Stimulated activated CD4-positive, alpha-beta T cell treated with anti-CD3 and anti-CD28 coated beads, Interleukin-12 subunit alpha, Interleukin-12 subunit beta, amount 100 ng/mL, for 24 hours (primary cell): ENCODE measurements around the gene ELMOD1.

Source experiments
- DNase-seq, 2 experiments: peaks; one replicate each; pipeline ENCODE4 v3.0.0-alpha.2; 2020; ENCODE audit warnings: low read depth in 2 of 2

ELMOD1 gene

DNA sequence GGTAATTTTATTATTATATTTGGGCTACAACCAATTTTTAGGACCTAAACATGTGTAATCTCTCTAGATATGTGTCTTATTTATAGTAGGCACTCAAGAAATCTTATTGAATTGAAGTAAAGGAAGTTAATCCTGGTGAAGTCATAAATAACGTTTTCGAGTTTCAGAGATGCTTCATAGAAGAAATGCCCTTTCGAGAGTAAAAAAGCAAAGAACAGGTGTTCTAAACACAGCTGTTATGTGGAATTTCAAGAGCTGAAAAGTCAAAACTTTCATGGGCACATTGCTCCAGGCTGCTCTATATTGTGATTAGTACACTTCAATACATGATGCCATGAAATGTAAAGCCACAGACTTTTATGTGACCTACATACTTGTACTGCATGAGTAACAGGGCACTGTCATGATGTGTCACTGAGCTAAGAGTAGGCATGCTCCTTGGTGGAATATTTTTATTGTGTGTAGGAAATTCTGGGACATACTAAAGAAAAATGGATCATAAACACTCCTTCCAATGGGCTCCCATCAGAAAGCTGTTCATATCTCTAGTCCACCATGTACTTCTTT, 7.2 kb upstream of the ELMOD1 start:
- no peak for DNase-seq

GRCh38 chr11:107587306-107587979, 3.5 kb upstream of the ELMOD1 start:
- no peak for DNase-seq

DNA sequence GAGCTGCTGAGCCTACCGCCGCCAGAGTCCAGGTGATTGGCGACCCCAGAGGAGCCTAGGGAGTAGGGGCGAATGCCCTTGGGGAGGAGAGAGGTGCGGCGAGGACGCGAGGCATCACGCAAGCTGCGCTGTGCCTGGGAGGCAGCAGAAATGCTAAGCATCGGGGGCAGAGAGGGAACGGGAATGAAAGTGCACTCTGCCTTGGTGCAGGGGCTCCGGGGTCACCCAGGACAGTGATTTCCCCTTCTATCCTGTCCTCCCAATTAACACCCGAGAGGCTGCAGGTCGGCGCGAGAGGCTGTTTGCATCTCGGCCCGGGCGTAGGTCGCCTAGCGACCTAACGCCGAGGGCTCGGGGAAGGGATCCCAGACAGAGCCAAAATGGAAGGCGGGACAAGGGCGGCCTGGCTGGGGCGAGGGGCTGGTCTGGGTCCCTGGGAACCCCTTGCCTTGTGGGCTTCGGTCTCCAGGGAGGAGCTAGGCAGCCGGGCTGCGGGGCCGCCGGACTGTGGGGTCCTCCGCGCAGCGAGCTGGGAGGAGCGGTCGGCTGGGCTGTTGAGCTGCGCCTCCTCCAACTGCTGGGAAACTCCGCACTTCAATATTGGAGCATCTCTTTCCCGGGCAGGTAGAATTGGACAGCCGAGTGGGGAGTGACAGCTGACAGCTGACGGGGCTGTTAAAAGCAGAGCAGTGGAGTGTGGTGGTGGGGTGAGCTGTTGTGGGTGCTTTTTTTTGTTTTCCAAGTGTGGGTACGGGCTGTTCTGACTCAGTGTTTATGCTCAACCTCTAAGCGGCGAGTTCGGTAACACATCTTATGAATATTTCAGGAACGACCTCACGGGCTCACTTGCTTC, 657 bp downstream of the ELMOD1 start:
- peak in 1 of 2 experiments; percentile 17 for DNase-seq

- no peak for DNase-seq
Measured at GRCh38 chr11:107592231-107592590, 1.3 kb downstream of the ELMOD1 start.

DNA sequence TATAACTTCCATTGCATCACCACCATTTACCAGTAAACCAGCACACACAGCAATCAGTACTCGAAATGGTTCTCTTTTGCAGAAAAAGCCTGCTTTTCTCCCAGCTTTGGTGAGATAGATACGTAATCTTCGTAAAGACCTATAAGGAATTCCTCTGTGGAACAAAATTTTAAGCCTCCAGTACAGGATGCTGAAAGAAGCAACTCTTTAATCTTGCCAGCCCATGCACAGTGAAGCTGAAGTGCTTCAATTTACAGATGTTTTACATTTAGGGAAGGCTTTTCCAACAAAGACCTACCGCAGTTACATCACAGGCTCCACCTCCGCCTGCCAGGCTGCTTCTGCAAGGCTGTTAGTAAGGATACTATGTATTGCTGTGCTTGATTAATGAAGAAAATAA, 1.9 kb downstream of the ELMOD1 start:
- DNase-seq, result no peak

- DNase-seq, result no peak
Measured at GRCh38 chr11:107593951-107594350, 3.0 kb downstream of the ELMOD1 start.

DNA sequence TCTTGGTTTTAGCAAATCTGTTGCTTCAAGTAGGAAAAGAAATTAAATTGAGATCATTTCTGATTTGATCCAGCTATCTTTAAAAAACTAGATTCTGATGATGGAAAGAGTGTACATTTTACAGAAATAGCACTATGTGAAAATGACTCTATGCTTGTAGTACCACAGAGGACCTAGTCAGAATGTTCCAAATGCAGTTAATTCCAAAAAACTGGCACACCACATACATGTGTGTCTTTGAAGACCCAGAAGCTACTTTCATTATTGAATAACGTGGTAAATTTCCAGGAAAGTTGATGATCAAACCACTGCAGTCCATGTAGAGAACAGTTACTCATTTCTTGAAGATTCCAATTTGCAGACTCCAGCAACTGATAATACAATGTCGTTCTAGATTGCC, 3.8 kb downstream of the ELMOD1 start:
- DNase-seq, result no peak

- no peak for DNase-seq
Measured at GRCh38 chr11:107598225-107599139, 7.5 kb downstream of the ELMOD1 start.

DNA sequence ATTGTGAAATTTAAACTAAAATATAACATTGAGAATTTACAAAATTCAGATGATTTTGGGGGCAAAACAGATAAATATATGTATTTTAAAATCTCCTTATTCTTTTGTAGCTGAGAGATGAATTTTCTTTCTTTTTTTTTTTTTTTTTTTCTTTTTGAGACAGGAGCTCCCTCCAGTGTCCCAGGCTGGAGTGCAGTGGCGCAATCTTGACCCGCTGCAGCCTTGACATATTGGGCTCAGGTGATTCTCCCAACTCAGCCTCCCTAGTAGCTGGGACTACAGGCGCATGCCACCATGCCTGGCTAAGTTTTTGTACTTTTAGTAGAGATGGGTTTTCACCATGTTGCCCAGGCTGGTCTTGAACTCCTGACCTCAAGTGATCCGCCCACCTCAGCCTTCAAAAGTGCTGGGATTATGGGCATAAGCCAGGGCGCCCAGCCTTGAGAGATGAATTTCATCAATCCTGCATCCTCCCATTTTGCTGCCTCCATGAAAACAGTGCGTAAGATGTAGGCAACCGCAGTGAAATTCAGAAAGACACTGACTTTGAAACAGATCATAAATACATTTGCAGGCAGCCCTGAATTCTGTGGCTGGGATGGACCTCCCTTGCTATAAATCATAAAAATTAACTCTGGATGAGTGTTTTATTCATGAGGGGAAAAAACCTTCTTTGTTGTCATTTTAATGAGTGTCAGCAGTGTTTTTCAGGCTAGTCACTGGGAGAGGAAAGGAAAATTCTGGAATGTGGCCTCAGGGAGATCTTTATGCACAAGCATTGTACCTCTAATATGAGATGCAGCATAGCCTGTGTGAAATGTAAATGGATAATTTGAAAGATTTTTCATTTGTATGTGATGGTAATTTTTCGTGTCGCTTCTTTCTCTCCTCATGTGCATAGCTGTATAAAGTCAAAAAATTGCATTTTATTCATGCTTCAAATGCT, 14.4 kb downstream of the ELMOD1 start:
- DNase-seq, result no peak

- DNase-seq, result no peak
Measured at GRCh38 chr11:107606141-107606540, 15.2 kb downstream of the ELMOD1 start.

GRCh38 chr11:107608809-107609208, 17.9 kb downstream of the ELMOD1 start:
- no peak for DNase-seq

- no peak for DNase-seq
Measured at GRCh38 chr11:107609400-107610218, 18.7 kb downstream of the ELMOD1 start.

GRCh38 chr11:107612445-107612844, 21.5 kb downstream of the ELMOD1 start:
- no peak for DNase-seq

- no peak for DNase-seq
Measured at GRCh38 chr11:107619926-107620325, 29.0 kb downstream of the ELMOD1 start.

DNA sequence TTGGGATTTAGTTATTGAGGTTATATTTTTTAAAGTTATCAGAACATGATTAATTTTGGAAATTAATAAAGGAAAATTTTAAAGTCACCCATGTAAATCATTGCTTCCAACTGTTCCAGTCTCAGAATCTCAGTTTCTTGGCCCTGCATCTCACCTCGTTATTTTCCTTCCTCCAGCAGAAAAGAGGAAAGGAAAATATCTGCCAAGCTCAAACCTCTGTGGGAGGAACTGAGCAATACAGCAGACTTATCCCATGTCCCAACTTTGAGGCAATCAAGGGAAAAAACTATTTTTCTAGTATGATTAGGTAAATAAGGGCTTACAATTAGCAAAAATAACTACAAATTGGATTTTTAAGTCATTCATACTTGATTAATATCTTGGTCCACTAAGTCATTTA, 30.1 kb downstream of the ELMOD1 start:
- DNase-seq, result no peak

GRCh38 chr11:107623183-107623582, 32.2 kb downstream of the ELMOD1 start:
- no peak for DNase-seq

- DNase-seq, result no peak
Measured at GRCh38 chr11:107624983-107625684, 34.2 kb downstream of the ELMOD1 start.

DNA sequence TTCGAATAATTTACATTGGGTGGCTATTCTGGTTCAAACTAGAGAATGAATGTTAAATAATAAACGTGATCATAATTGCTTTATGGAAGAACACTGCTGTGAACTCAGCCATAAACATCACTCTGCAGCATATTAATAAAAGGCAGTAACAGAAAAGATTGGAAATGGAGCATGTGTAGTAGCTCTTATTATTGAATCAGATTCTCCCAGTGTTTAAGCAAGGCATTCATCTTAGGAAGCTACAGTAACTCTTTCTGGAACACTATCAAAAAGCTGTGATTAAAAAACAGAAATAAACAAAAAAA, 34.7 kb downstream of the ELMOD1 start:
- DNase-seq, result no peak

- DNase-seq, result no peak
Measured at GRCh38 chr11:107631043-107631442, 40.1 kb downstream of the ELMOD1 start.
